GM20000 (cell line): ENCODE results near the gene FBXO7.

Experiments used
- DNase-seq: peaks from one replicate; pipeline ENCODE4 v3.0.0; 2012; ENCODE audit warnings: low spot score
- TF ChIP-seq, protein P1 (sequence below): IDR thresholded peaks from 2 replicates; pipeline ENCODE4 v1.5.1; 2012; ENCODE audit warnings: mild to moderate bottlenecking, control low read depth; ENCODE audit errors: extremely low read depth, missing control alignments

Gene FBXO7

GRCh38 chr22:32518848-32519247 is 44.2 kb downstream of the FBXO7 start:
- DNase-seq = no peak
- TF ChIP-seq, protein P1, sequence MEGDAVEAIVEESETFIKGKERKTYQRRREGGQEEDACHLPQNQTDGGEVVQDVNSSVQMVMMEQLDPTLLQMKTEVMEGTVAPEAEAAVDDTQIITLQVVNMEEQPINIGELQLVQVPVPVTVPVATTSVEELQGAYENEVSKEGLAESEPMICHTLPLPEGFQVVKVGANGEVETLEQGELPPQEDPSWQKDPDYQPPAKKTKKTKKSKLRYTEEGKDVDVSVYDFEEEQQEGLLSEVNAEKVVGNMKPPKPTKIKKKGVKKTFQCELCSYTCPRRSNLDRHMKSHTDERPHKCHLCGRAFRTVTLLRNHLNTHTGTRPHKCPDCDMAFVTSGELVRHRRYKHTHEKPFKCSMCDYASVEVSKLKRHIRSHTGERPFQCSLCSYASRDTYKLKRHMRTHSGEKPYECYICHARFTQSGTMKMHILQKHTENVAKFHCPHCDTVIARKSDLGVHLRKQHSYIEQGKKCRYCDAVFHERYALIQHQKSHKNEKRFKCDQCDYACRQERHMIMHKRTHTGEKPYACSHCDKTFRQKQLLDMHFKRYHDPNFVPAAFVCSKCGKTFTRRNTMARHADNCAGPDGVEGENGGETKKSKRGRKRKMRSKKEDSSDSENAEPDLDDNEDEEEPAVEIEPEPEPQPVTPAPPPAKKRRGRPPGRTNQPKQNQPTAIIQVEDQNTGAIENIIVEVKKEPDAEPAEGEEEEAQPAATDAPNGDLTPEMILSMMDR = peak; percentile 43

- TF ChIP-seq, protein P1 = no peak
- DNase-seq = no peak
Measured at GRCh38 chr22:32520612-32521011, 46.0 kb downstream of the FBXO7 start.

GRCh38 chr22:32522237-32522636 is 47.6 kb downstream of the FBXO7 start:
- TF ChIP-seq, protein P1 = no peak
- DNase-seq = no peak

GRCh38 chr22:32527756-32528155 is 53.1 kb downstream of the FBXO7 start:
- no peak for DNase-seq
- TF ChIP-seq, protein P1 = no peak

- TF ChIP-seq, protein P1 = no peak
- DNase-seq = no peak
Measured at GRCh38 chr22:32528316-32528715, 53.7 kb downstream of the FBXO7 start.

- peak; percentile 79 for DNase-seq
Measured at GRCh38 chr22:32528984-32529982, 54.7 kb downstream of the FBXO7 start.

DNA sequence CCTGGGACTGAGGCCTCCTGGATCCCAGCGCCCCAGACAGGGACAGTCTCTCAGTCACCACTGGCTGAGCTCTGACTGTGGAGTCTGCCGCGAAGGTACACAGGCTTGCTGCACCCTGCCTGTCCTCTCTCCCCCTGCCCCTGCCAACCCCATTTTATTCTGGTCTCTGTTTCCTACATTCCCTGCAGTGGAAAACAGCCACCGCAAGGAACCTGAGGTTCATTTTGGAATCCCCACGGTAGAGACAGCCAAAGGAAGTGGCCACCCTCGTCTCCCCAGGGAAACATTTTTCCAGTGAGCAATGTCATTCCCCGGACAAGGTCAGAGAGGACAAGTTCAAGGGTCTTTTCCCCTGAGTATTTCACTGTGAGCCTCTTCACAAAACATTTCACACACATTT is 56.6 kb downstream of the FBXO7 start:
- DNase-seq = no peak

More at GRCh38 chr22:32528984-32529982, 54.7 kb downstream of the FBXO7 start:
- TF ChIP-seq, protein P1 = peak; percentile 67

More for the DNA sequence above, 56.6 kb downstream of the FBXO7 start:
- TF ChIP-seq, protein P1 = no peak
